Islet precursor cell (in vitro differentiated cells): Measurements from ENCODE around the gene ADCY7.

Experiments
- DNase-seq: peaks from one replicate; pipeline ENCODE4 v3.0.0-alpha.2; 2018

Gene ADCY7

DNA sequence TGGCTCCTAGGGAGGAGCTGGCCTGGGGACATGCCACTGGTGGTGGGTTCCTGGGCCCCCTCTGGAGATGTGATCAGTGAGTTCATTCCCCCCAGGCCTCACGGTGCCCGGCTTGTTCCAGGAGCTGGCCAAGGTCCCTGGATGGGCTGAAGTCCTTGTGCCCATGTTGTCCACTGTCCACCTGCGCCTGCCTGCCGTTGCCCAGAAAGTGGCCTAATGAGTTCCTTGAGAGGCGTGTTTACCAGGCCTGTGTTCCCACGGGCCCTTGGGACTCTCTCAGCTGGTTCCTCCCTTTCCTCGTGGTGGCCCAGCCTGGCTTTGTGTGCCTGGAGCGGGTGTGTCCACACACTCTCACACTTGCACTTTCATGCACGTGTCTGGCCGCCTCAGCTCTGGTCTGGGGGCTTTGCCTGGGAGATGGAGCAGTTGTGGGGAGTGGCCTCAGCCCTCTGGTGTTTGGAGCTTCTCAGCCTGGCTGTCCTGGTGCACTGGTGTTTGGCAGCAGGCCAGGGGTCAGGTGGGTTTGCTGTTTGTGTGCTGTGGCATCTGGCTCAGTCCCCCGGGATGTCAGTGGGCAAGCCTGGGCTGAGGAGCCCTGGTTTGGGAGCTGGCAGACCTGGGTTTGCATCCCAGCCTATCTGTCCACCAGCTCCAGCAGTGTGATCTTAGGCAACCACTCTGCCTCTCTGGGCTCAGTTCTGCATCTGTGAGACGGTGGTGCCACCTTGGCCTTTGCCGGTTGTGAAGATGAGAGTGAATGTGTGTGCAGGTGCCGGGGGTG, 18.0 kb downstream of the ADCY7 start:
- no peak for DNase-seq

GRCh38 chr16:50285406-50286003, 19.2 kb downstream of the ADCY7 start:
- no peak for DNase-seq

DNA sequence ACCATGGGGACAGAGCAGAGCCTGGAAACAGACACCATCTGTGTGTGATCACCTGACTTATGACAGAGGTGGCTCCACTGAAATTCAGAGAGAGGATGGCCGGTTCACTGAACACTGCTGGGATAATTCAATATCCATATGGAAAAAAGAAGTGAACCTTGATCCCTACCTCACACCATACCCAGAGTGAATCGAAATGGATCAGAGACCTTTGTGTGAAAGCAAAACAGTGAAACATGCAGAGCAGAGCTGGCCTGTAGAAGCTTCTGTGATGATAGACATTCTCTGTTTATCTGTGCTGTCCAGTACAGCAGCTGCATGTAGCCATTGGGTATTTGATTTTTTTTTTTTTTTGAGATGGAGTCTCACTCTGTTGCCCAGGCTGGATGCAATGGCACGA, 20.3 kb downstream of the ADCY7 start:
- no peak for DNase-seq

DNA sequence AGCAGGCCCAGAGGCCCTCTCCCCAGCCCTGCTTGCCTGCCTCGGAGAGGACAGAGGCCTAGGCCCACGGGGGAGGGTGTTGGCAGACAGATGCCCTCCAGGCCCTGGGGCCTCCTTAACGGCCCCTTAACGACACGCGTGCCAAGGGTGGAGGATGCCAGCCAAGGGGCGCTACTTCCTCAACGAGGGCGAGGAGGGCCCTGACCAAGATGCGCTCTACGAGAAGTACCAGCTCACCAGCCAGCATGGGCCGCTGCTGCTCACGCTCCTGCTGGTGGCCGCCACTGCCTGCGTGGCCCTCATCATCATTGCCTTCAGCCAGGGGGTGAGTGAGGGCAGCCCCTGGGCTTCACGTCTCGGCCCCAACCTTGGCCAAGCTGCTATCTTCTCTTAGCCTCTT, 21.7 kb downstream of the ADCY7 start:
- no peak for DNase-seq

- DNase-seq, result no peak
These were observed 22.6 kb downstream of the ADCY7 start for GRCh38 chr16:50288920-50289319.

- DNase-seq, result no peak
These were observed 23.8 kb downstream of the ADCY7 start for GRCh38 chr16:50289950-50290764.

DNA sequence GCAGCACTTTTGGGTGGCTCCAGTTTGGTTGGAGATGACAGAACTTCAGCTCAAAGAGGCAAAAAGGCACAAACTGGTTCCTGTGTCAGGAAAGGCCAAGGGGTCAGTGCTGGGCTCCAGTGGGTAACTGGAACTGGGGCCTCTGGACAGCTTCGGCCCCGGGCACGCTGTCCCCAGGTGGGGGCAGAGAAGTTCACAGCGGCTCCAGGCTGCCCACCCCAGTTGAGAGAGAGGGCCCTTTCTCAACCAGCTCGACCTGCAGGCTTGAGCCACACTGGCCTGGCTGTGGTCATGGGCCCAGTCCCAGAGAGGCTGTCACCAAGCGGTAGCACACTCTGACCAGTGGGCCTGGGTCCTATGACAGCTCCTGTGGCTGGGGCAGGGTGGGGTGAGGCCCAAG, 24.5 kb downstream of the ADCY7 start:
- DNase-seq, result no peak

DNA sequence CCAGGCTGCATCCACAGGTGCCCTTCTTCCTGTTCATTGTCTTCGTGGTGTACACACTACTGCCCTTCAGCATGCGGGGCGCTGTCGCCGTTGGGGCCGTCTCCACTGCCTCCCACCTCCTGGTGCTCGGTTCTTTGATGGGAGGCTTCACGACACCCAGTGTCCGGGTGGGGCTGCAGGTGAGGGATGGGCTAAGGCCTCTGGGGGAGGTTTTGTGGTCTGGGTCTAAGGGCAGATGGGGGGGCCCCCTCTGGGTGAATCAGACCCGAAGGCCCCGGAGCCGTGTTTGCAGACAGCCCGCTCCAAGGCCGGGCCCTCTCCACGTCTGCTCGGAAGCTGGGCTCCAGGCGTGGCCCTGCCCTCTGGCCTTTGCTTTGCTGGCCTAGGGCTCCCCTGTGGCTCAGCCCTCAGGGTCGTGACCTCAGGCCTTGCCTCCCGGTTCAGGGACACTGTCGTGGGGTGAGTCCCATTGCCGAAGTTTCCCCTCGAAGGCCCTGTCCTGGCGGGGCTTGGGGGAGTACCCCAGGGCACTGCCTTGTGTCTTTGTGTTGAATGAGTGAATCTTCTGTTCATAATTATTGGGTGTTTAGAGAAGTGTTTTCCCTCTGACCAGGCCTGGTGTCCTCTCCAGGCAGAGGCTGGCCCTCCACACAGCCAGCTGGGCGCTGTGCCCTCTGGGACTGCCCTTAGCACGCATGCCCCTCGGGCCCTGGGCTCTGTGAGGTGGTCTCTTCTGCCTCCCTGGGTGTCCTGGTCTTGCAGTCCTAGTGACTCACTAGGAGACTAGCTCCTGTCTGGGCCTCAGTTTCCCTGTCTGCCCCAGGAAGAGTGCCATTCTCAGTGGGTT, 25.6 kb downstream of the ADCY7 start:
- DNase-seq, result no peak

DNA sequence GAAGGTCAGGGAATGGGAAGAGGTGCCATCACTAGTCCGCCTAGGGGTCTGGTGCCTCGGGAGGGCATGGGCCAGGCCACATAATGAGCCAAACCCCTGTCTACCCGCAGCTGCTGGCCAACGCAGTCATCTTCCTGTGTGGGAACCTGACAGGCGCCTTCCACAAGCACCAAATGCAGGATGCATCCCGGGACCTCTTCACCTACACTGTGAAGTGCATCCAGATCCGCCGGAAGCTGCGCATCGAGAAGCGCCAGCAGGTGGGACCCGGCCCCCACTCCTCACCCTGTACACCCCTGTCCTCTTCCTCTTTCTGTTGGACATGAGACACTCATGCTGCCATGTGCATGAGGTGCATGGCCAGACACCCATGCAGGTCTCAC, 26.2 kb downstream of the ADCY7 start:
- DNase-seq, result no peak

GRCh38 chr16:50293041-50293783, 26.9 kb downstream of the ADCY7 start:
- DNase-seq, result no peak

- DNase-seq, result no peak
These were observed 27.9 kb downstream of the ADCY7 start for GRCh38 chr16:50293994-50294855.

DNA sequence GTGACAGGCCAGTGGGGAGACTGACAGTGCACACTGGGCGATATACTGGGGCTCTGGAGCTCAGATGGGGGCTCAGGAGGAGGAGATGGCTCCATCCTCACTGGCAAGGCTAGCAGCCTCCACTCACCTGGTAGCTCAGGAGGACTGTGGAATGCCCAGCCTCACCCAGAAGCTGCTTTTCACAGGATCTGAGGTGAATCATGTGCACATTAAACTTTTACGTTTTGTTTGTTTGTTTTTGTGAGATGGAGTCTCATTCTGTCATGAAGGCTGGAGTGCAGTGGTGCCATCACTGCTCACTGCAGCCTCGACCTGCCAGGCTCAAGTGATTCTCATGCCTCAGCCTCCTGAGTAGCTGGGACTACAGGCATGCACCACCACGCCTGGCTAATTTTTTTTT, 28.6 kb downstream of the ADCY7 start:
- no peak for DNase-seq

GRCh38 chr16:50295541-50296132, 29.3 kb downstream of the ADCY7 start:
- no peak for DNase-seq

DNA sequence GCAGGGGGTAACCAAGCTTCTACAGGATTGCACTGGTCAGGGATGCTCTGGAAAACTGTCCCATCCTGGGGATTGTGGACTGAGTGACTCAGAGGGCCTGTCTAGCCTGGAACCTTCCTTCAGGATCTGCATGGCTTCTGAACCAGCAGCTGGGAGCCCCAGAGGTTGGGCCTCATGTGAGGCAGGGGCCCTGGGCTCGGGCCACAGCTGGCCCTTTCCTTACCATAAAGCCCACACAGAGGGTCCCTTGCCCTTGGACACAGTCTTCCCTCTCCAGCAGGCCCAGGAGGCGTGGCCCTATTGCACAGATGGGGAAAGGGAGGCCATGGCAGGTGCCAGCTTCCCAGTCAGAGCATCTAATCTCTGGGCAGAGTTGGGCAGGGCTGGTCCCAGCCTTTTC, 30.5 kb downstream of the ADCY7 start:
- DNase-seq, result no peak

DNA sequence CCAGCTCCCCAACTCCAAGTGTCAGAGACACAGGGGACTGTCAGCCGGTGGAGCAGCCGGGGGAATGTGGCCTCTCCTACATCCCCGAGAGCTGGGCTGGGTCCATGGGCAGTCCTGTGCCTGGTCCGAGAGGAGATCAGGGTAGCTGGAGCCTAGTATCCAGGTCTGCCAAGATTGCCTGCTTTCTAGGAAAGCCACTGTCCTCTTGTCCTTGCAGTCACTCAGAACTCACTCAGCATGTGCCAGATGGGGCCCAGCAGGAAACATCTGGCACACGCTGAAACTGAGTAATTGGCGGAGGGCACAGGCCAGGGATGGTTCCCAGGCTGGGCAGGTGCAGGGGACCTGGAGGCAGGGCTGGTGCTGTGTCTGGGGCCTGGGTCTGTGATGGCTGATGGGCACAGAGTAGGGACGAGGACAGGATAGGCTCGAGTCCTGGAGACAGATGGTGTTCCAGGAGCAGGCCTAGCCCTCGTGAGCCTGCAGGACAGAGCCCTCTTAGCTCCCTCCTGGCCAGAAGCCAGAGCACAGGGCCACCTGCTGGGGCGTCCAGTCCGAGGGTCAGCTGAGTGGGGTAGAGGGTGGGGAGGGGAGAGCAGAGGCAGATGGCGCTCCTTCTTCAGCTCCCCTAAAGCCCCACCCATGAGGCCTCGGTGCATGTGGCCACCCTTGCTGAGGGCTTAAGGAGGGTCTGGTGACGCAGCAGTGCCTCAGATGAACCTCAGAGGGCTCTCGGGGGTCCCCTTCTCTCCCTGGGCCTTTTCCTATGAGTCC, 31.1 kb downstream of the ADCY7 start:
- no peak for DNase-seq

DNA sequence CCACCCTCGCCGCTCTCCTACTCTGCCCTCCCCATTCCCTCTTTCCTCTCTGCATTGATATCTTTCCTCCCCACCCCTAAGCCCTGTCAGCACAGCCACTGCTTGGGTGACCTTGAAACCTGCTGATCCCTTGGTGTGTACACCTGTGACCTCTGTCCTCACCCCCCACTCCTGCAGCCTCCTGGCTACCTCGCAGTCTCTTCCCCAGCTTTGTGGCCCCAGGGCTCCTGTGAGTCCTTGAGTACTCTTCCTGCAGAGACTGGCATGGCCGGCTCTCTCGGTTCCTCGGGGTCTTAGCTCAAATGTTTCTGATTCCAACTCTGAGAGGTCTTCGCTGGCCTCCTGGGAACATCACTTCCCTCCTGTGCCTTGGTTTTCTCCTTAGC, 31.7 kb downstream of the ADCY7 start:
- no peak for DNase-seq

DNA sequence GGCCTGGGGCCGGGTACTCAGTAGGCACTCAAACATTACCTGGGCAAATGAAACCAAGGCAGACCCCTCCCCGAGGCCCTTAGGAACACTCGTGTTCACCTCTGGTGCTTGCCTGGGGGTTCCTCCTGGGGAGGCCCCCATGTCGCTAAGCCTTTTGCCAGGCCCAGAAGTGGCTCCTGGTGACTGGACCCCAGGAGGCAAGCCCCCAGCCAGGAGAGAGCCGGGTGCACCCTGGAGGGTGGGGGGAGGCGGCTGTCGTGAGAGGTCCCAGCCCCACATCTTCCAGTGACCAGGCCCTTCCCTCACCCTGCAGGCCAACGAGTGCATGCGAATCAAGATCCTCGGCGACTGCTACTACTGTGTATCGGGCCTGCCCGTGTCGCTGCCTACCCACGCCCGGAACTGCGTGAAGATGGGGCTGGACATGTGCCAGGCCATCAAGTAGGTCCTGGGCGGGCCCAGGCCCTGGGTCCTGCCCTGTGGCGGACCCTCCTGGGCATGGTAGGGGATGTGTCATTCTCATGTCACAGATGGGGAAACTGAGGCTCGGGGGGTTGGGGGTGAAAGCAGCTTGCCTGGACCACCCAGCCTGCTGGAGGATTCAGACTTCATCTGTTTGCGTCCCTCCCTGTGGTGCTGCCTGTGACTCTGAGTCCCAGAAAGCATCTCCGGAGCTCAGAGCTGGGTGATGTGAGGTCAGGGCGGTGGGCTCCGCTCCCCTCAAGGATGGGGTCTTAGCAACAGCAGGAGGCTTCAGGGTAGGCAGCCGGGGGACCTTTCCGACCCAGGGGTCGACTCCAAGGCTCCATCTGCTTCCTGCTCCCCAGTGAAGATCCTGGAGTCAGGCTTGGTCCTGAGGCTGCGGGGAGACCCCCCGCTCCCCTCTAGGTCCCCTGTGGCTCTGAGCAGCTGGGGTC, 32.5 kb downstream of the ADCY7 start:
- no peak for DNase-seq

GRCh38 chr16:50299508-50300105, 33.3 kb downstream of the ADCY7 start:
- no peak for DNase-seq
